ENCODE results near the gene GKN1. TPM values are rescaled to one million over a fixed set of nuclear protein-coding genes. Genes with fewer than 3 reads are reported as not detected.

Gene GKN1
- total RNA-seq, 1 donor from 2014 or later: 0.37 TPM

DNA sequence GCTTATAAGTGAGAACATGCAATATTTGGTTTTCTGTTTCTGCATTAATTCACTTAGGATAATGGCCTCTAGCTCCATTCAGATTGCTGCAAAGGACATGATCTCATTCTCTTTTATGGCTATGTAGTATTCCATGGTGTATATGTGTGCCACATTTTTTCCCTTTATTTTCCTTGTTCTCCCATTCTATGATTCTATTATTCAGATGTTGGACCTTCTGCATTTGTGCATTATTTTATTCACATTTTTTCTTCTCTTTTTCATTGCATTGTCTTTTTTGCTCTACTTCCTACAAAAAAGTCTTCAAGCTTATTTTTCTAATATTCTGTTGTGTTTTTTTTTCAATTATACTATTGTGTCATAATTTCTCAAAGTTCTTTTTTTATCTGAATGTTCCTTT lies 27.4 kb downstream of the GKN1 start:
- Mint-ChIP-seq H3K27ac (ENCODE audit: unreplicated experiment) (no peak overlapping the region), H3K9me3 (ENCODE audit: low read depth) (peaks cover 26% of the 10 kb centered on the region), H3K4me3 (ENCODE audit: unreplicated experiment) (no peak overlapping the region), H3K36me3 (ENCODE audit: low read depth) (peaks cover 11% of the 10 kb centered on the region), H3K4me1 (ENCODE audit: low read depth) (peaks cover 16% of the 10 kb centered on the region), H3K27me3 (ENCODE audit: low read depth) (no peaks in the 10 kb centered on the region)
- DNase-seq (ENCODE audit: low spot score): no peak
- TF ChIP-seq, protein P1, sequence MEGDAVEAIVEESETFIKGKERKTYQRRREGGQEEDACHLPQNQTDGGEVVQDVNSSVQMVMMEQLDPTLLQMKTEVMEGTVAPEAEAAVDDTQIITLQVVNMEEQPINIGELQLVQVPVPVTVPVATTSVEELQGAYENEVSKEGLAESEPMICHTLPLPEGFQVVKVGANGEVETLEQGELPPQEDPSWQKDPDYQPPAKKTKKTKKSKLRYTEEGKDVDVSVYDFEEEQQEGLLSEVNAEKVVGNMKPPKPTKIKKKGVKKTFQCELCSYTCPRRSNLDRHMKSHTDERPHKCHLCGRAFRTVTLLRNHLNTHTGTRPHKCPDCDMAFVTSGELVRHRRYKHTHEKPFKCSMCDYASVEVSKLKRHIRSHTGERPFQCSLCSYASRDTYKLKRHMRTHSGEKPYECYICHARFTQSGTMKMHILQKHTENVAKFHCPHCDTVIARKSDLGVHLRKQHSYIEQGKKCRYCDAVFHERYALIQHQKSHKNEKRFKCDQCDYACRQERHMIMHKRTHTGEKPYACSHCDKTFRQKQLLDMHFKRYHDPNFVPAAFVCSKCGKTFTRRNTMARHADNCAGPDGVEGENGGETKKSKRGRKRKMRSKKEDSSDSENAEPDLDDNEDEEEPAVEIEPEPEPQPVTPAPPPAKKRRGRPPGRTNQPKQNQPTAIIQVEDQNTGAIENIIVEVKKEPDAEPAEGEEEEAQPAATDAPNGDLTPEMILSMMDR (IDR thresholded peaks at IDR 0.05): no peak

DNA sequence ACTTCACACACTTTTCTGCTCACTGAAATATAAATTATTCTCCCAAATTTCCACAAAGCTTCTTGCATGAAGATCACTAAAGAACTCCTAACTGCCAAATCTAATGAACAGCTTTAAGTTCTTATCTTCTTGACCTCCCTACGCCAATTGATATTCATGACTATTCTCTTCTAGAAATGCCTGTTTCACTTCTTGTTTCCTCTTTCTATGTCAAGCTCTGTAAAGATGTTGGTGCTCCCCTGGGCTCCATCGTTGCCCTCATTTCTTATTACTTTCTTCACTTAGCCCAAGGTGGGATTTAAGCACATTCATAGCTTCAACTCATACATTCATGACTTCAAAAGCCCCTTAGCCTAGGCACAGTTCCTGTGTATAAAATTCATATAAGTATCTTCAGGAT lies 29.3 kb downstream of the GKN1 start:
- Mint-ChIP-seq H3K36me3 (ENCODE audit: low read depth) (peaks cover 11% of the 10 kb centered on the region), H3K27me3 (ENCODE audit: low read depth) (no peaks in the 10 kb centered on the region), H3K4me1 (ENCODE audit: low read depth) (peaks cover 9% of the 10 kb centered on the region), H3K9me3 (ENCODE audit: low read depth) (peaks cover 30% of the 10 kb centered on the region), H3K27ac (ENCODE audit: unreplicated experiment) (no peak overlapping the region), H3K4me3 (ENCODE audit: unreplicated experiment) (no peak overlapping the region)
- DNase-seq (ENCODE audit: low spot score): no peak
- TF ChIP-seq, protein P1 (IDR thresholded peaks at IDR 0.05): no peak

DNA sequence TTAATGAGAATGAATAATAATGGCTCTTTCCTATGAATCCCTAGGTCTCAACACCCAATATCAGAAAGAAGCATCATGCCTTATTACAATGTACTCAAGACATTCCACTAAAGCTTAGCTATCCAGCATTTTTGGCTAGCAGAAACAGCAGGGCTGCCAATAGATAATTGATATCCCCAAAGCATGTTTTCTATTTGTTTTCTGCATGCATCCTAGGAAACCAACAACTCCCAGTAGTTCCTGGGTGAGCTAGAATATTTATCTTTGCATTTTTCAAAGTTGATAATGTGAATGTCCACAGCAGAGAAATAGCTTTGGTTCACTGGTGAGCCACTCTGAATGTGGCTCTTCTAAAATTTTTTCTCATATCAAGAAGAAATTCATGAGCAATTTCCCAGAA lies 32.7 kb downstream of the GKN1 start:
- Mint-ChIP-seq H3K27me3 (ENCODE audit: low read depth) (no peaks in the 10 kb centered on the region), H3K9me3 (ENCODE audit: low read depth) (peaks cover 19% of the 10 kb centered on the region), H3K4me3 (ENCODE audit: unreplicated experiment) (no peak overlapping the region), H3K36me3 (ENCODE audit: low read depth) (peaks cover 5% of the 10 kb centered on the region), H3K4me1 (ENCODE audit: low read depth) (peaks cover 16% of the 10 kb centered on the region), H3K27ac (ENCODE audit: unreplicated experiment) (no peak overlapping the region)
- DNase-seq (ENCODE audit: low spot score): no peak
- TF ChIP-seq, protein P1 (IDR thresholded peaks at IDR 0.05): no peak

DNA sequence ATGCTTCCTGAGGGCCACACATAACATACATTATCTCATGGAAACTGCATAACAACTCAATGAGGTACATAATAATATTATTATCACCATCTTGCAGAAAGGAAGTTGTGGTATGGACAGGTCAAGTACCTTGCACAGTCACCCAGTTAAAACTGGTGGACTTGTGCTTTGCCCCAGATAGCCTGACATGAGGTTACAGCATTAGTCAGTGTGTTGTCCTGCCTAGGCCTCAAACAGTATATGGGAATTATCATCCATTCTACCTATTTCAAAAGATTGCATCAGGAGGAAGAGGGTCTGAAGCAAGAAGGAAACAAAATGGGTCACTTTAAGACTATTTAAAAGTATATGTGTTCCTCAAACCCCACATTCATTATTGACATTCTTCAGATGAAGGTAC lies 33.2 kb downstream of the GKN1 start:
- Mint-ChIP-seq H3K9me3 (ENCODE audit: low read depth) (peaks cover 15% of the 10 kb centered on the region), H3K27ac (ENCODE audit: unreplicated experiment) (no peak overlapping the region), H3K4me3 (ENCODE audit: unreplicated experiment) (no peak overlapping the region), H3K4me1 (ENCODE audit: low read depth) (peaks cover 19% of the 10 kb centered on the region), H3K36me3 (ENCODE audit: low read depth) (peaks cover 5% of the 10 kb centered on the region), H3K27me3 (ENCODE audit: low read depth) (no peaks in the 10 kb centered on the region)
- TF ChIP-seq, protein P1 (IDR thresholded peaks at IDR 0.05): no peak
- no peak for DNase-seq (ENCODE audit: low spot score)

DNA sequence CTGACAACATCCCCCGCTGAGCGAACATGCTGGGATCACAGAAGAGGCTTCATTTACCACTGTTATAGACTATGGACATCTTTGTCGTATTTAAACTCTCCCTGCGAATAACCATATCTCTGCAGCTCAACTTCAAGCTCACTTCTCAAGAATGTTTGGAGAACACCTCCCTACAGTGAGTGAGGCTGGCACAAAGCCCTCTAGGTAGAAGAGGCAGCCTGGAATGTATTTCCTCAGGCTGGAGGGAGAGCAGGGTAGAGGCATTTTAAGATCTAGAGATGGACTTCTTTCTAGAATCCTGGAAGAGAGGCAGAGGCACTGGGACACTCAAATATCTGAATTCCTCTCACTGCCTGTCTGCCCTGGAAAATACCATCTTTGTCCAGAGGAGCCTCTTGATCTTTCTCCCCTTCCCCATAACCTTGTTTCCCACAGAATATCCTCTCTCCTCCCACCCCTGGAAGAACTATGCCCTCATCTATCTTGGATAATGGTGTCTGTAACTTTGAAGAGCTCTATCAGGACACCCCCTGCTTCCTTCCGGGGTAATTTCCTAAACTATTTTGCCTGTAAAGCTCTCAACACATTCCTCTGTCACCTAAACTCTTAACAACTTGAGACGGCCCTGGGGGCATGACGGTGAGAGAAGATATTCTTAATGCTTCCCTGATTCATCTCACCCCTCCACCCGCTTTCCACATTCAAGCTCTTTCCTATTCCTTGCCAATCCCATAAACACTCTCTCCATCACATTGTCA lies 36.2 kb downstream of the GKN1 start:
- peaks cover 35% of the 10 kb centered on the region for H3K4me1 Mint-ChIP-seq (ENCODE audit: low read depth)
- TF ChIP-seq, protein P1 (IDR thresholded peaks at IDR 0.05): no peak
- DNase-seq (ENCODE audit: low spot score): no peak
- no peak overlapping the region for H3K4me3 Mint-ChIP-seq (ENCODE audit: unreplicated experiment)
- H3K27me3 Mint-ChIP-seq (ENCODE audit: low read depth): no peaks in the 10 kb centered on the region
- peaks cover 5% of the 10 kb centered on the region for H3K9me3 Mint-ChIP-seq (ENCODE audit: low read depth)
- H3K36me3 Mint-ChIP-seq (ENCODE audit: low read depth): no peaks in the 10 kb centered on the region
- H3K27ac Mint-ChIP-seq (ENCODE audit: unreplicated experiment): peak overlapping the region; percentile 2

All from chondrocyte (in vitro differentiated cells).